HCT116 (cell line): ENCODE measurements around the gene HOGA1.

Experiments used
- CEBPB ChIP-seq: IDR thresholded peaks from 2 replicates; pipeline ENCODE4 v1.6.1; 2012; ENCODE audit warnings: low read depth
- POLR2A ChIP-seq: IDR thresholded peaks from 2 replicates; pipeline ENCODE4 v1.7.0; 2011; ENCODE audit warnings: borderline replicate concordance; ENCODE audit not compliant: insufficient read depth, insufficient read length; ENCODE audit errors: extremely low read depth
- TF ChIP-seq, protein P1 (sequence below), 3 experiments: fragments of 200-600 bp in 1 of 3; sonication (generic) in 1 of 3; IDR thresholded peaks in 2 of 3; conservative IDR thresholded peaks in 1 of 3; 2 replicates each; pipeline ENCODE4 v1.5.1; 2012 to 2017; ENCODE audit warnings: low read depth in 2 of 3, low read length in 2 of 3, antibody characterized with exemption in 1 of 3, borderline replicate concordance in 1 of 3, control low read depth in 1 of 3, mild to moderate bottlenecking in 1 of 3, mixed read lengths in 1 of 3, mixed run types in 1 of 3, moderate library complexity in 1 of 3; ENCODE audit not compliant: insufficient read depth in 1 of 3
- TF ChIP-seq, protein P2 (sequence below): IDR thresholded peaks from 2 replicates; pipeline ENCODE4 v1.6.1; 2011; ENCODE audit warnings: mild to moderate bottlenecking, low read length, moderate library complexity; ENCODE audit not compliant: insufficient replicate concordance; ENCODE audit errors: extremely low read depth

DNA sequence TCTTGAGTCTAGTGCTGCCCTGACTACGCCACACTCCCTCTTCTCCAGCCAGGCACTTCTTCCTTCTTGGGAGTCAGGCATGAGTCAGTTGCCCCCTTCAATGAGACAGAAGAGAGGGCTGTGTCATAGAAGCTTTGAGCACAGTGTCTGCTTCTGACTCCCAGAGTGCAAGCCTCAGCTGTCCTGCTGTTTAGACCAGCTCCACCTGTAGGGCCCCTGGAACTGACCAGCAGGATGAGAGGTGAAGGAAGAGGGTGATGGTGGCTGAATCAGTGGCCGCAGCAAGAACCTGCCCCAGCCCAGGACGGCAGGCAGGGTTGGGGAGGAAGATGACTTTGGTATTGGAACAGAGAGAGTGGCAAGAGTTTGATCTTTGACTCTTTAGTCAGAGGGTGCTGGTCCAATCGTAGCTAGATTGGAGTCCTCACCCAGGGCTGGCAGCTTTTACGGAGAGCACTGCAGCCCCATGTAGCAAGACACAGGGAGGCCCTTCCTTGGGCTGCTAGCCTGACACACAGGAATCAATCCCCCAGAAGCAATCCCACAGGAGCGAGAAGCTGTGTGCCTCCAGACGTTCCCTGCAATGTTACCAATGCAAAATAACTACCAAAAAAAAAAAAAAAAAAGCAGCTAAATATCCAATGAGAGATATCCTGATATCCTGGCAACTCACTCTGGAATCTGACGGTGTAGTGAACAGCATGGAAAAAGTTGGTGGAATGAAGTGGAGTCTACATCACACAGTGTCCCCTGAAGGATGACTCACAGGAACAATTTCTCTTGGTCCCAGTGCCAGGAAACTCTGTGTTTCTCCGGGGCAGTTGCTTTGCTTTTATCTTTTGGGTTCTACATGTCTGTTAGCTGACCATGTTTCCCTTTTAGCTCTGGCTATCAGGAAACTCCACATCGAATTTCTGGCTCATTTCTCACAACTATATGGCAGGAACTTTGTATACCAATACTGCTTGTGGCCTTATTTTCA lies 12.2 kb downstream of the HOGA1 start:
- TF ChIP-seq, protein P1, sequence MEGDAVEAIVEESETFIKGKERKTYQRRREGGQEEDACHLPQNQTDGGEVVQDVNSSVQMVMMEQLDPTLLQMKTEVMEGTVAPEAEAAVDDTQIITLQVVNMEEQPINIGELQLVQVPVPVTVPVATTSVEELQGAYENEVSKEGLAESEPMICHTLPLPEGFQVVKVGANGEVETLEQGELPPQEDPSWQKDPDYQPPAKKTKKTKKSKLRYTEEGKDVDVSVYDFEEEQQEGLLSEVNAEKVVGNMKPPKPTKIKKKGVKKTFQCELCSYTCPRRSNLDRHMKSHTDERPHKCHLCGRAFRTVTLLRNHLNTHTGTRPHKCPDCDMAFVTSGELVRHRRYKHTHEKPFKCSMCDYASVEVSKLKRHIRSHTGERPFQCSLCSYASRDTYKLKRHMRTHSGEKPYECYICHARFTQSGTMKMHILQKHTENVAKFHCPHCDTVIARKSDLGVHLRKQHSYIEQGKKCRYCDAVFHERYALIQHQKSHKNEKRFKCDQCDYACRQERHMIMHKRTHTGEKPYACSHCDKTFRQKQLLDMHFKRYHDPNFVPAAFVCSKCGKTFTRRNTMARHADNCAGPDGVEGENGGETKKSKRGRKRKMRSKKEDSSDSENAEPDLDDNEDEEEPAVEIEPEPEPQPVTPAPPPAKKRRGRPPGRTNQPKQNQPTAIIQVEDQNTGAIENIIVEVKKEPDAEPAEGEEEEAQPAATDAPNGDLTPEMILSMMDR (IDR thresholded peaks at IDR 0.05 in 2 of 3, conservative IDR thresholded peaks at IDR 0.05 in 1 of 3; ENCODE audit: borderline replicate concordance in 1 of 3, insufficient read depth in 1 of 3, low read depth in 2 of 3, low read length in 2 of 3), result no peak
- TF ChIP-seq CEBPB (no peak), POLR2A (no peak)
- TF ChIP-seq, protein P2, sequence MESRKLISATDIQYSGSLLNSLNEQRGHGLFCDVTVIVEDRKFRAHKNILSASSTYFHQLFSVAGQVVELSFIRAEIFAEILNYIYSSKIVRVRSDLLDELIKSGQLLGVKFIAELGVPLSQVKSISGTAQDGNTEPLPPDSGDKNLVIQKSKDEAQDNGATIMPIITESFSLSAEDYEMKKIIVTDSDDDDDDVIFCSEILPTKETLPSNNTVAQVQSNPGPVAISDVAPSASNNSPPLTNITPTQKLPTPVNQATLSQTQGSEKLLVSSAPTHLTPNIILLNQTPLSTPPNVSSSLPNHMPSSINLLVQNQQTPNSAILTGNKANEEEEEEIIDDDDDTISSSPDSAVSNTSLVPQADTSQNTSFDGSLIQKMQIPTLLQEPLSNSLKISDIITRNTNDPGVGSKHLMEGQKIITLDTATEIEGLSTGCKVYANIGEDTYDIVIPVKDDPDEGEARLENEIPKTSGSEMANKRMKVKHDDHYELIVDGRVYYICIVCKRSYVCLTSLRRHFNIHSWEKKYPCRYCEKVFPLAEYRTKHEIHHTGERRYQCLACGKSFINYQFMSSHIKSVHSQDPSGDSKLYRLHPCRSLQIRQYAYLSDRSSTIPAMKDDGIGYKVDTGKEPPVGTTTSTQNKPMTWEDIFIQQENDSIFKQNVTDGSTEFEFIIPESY, result peak; percentile 41
